K562 (cell line): ENCODE results near the gene USB1. TPM values are rescaled to one million over a fixed set of nuclear protein-coding genes. Genes with fewer than 3 reads are reported as not detected.
A peak's percentile ranks its signal among the peaks of the same experiment; 100 is the strongest.

Experiments
- ATAC-seq: fragments of 200-7000 bp; cut with Tn5 transposase; 3 replicates; pipeline ENCODE4 v1.9.1; 2020; ENCODE audit warnings: moderate library complexity
- BruUV-seq: library from RNA; stranded (reverse); fragments of 400-500 nt; replicated peaks from 2 replicates; lab custom pipeline; 2021; lab: Mats Ljungman, UMichigan
- CTCF ChIA-PET: fragments of 300-600 bp; formaldehyde crosslinking; extraction: SDS; loops from one replicate; lab custom pipeline; 2021; ENCODE audit warnings: low intra/inter-chr PET ratio; lab: Yijun Ruan, JAX
- POLR2A ChIA-PET: fragments of 300-600, 350-650 bp; sonication (Branson Sonifier 250); formaldehyde crosslinking; extraction: SDS; loops from one replicate; lab custom pipeline; 2021; ENCODE audit warnings: antibody characterized with exemption, inconsistent platforms; lab: Yijun Ruan, JAX
- DNase-seq, 4 experiments: peaks; one replicate each; pipeline versions ENCODE4 v3.0.0 to v3.0.0-alpha.2; 2011 to 2018; ENCODE audit warnings: low spot score in 3 of 4, mixed read lengths in 3 of 4; ENCODE audit errors: extremely low read depth in 1 of 4
- FAIRE-seq: peaks from 2 replicates; lab custom pipeline; 2011; peaks lifted over from hg19 to GRCh38; lab: Jason Lieb, UNC
- H2AFZ ChIP-seq: 2 replicates; pipeline ENCODE4 v1.6.0; 2011; ENCODE audit warnings: low read depth, low read length, control low read depth, inconsistent platforms
- H3K27ac ChIP-seq: fragments of 200-600 bp; 3 replicates; pipeline ENCODE4 v1.8.0; 2011; ENCODE audit warnings: low read depth, mild to moderate bottlenecking, control low read depth, inconsistent platforms, low read length, moderate library complexity, mixed read lengths; ENCODE audit errors: extremely low read depth
- H3K27me3 ChIP-seq, 2 experiments: fragments of 300-600 bp in 1 of 2; 2 replicates in 1 of 2; 3 replicates in 1 of 2; pipeline versions ENCODE4 v1.6.0 to v1.8.0; 2011; ENCODE audit warnings: inconsistent platforms in 2 of 2, low read length in 2 of 2, mild to moderate bottlenecking in 1 of 2, mixed read lengths in 1 of 2, moderate library complexity in 1 of 2; ENCODE audit not compliant: control insufficient read depth in 2 of 2, insufficient read depth in 2 of 2
- H3K36me3 ChIP-seq: fragments of 300-600 bp; 3 replicates; pipeline ENCODE4 v1.8.0; 2011; ENCODE audit warnings: mild to moderate bottlenecking, low read length, inconsistent platforms; ENCODE audit not compliant: control insufficient read depth, insufficient read depth
- H3K4me1 ChIP-seq, 2 experiments: fragments of 200-600 bp in 1 of 2; replicated peaks in 1 of 2; 2 replicates in 1 of 2; 3 replicates in 1 of 2; pipeline versions ENCODE4 v1.5.1 to v1.8.0; 2011; ENCODE audit warnings: inconsistent platforms in 2 of 2, low read length in 2 of 2, mild to moderate bottlenecking in 1 of 2, mixed read lengths in 1 of 2, moderate library complexity in 1 of 2; ENCODE audit not compliant: control insufficient read depth in 2 of 2, insufficient read depth in 2 of 2
- H3K4me2 ChIP-seq: 2 replicates; pipeline ENCODE4 v1.6.1; 2011; ENCODE audit warnings: low read length, control low read depth, inconsistent platforms, mixed read lengths; ENCODE audit not compliant: insufficient read depth
- H3K4me3 ChIP-seq: fragments of 200-600 bp; sonication (generic), shearing (Covaris generic); 2 replicates; pipeline ENCODE4 v1.5.1; 2016; ENCODE audit warnings: control low read depth, inconsistent platforms
- H3K79me2 ChIP-seq: fragments of 200-600 bp; 3 replicates; pipeline ENCODE4 v1.8.0; 2011; ENCODE audit warnings: low read length, inconsistent platforms; ENCODE audit not compliant: control insufficient read depth, insufficient read depth
- H3K9ac ChIP-seq, 2 experiments: 2 replicates each; pipeline versions ENCODE4 v1.6.0 to v1.6.1; 2011; ENCODE audit warnings: low read depth in 2 of 2, low read length in 2 of 2, control low read depth in 1 of 2, inconsistent platforms in 1 of 2, mild to moderate bottlenecking in 1 of 2, mixed read lengths in 1 of 2; ENCODE audit not compliant: insufficient read depth in 1 of 2
- H3K9me1 ChIP-seq: one replicate; pipeline ENCODE4 v1.6.0; 2011; ENCODE audit warnings: inconsistent platforms, mild to moderate bottlenecking, low read length, moderate library complexity; ENCODE audit not compliant: control insufficient read depth, insufficient read depth
- H3K9me3 ChIP-seq: replicated peaks from 2 replicates; pipeline ENCODE4 v1.5.1; 2011; ENCODE audit warnings: low read depth, low read length, inconsistent platforms; ENCODE audit not compliant: control insufficient read depth, insufficient read depth
- H4K20me1 ChIP-seq: replicated peaks from 2 replicates; pipeline ENCODE4 v1.6.1; 2011; ENCODE audit warnings: low read length, inconsistent platforms, mixed read lengths; ENCODE audit not compliant: control insufficient read depth, insufficient read depth
- CBX3 ChIP-seq, 2 experiments: IDR thresholded peaks; 1 replicate in 1 of 2; 2 replicates in 1 of 2; pipeline ENCODE4 v1.6.1; 2012; ENCODE audit warnings: inconsistent platforms in 2 of 2, low read length in 2 of 2, borderline replicate concordance in 1 of 2, control low read depth in 1 of 2
- RCOR1 ChIP-seq, 2 experiments: IDR thresholded peaks; 2 replicates each; pipeline ENCODE4 v1.6.1; 2012; ENCODE audit warnings: low read depth in 2 of 2, low read length in 2 of 2, borderline replicate concordance in 1 of 2, improper control_type of control experiment in 1 of 2
- VEZF1 ChIP-seq: fragments of 200-800 bp; sonication (Bioruptor generic); IDR thresholded peaks from 2 replicates; pipeline ENCODE4 v1.6.1; 2017; ENCODE audit warnings: missing genetic modification characterization, missing compliant biosample characterization
- ZBTB1 ChIP-seq: sonication (generic); formaldehyde crosslinking; IDR thresholded peaks from 2 replicates; pipeline ENCODE4 v1.8.1; 2023; ENCODE audit warnings: missing genetic modification reagents, low read depth, mild to moderate bottlenecking, borderline replicate concordance
- WGBS: fragments of 100-300 bp; shearing (Covaris generic); methylation state at CpG from one replicate; pipeline ENCODE4 v1.1.6; 2016; ENCODE audit warnings: low coverage, mixed read lengths; ENCODE audit not compliant: insufficient coverage; ENCODE audit errors: missing lambda C conversion rate; 5-methylcytosine and 5-hydroxymethylcytosine counted together
- in situ Hi-C: fragments of 300-500 bp; cut with MboI; formaldehyde crosslinking; loops from 4 replicates; pipeline ENCODE4 v1.15.0; 2018; ENCODE audit warnings: inconsistent platforms, mixed read lengths
- intact Hi-C: fragments of 100-400 bp; cut with micrococcal nuclease; formaldehyde crosslinking; loops from 2 replicates; pipeline ENCODE4 v1.14.2; 2022
- polyA plus RNA-seq, 8 experiments: library from polyadenylated mRNA; depleted of rRNA in 4 of 8; stranded (reverse) in 5 of 8; unstranded in 3 of 8; fragments of >200 nt; fragmentation: Nextera tagmentation in 2 of 8; fragmentation: Illumina TruSeq in 1 of 8; extraction: Ambion mirVana in 2 of 8; extraction: Trizol in 1 of 8; gene quantifications; 2 replicates each; pipeline versions ENCODE4 v1.2.1 to v1.2.3, GENCODE V29; 2011 to 2014; ENCODE audit warnings: inconsistent platforms in 1 of 8, missing spikeins in 1 of 8
- total RNA-seq, 7 experiments: library from RNA; depleted of rRNA in 6 of 7; stranded (reverse); fragments of >200 nt in 6 of 7; fragmentation: Illumina TruSeq in 2 of 7; extraction: Trizol in 2 of 7; gene quantifications; 2 replicates each; pipeline versions ENCODE4 v1.2.1 to v1.2.3, GENCODE V29; 2011 to 2021; ENCODE audit warnings: low replicate concordance in 1 of 7

Gene USB1
- total and polyA plus RNA-seq, 9 of the 15 experiments (the other 6 are each of a cell fraction or from before 2014, with no cell fraction given): 11.6 to 73.6 (median 19.4) TPM

- WGBS: 42% methylated on average over 19 of the region's 19 CpGs
- peak overlapping the region in 1 of 2 experiments; percentile 32; a peak in 1 of 4 replicates for H3K9ac ChIP-seq
- in situ Hi-C loops: no loop called here
- ChIA-PET POLR2A (interaction anchor here (0.6 to 0.7 kb wide), 2 partner anchors 26 to 321 kb away, joined by 3 read pairs; no protein-coding TSS in a partner anchor), CTCF (interaction anchor here (0.5 to 0.7 kb wide), 2 partner anchors 707 to 753 kb away, joined by 3 read pairs; no protein-coding TSS in a partner anchor)
- no peaks in the 10 kb centered on the region for H3K9me1 ChIP-seq
- FAIRE-seq: no peak
- no peaks in the 10 kb centered on the region for H3K79me2 ChIP-seq
- intact Hi-C loops: no loop called here
- no peaks in the 10 kb centered on the region for H4K20me1 ChIP-seq
- no peak for TF ChIP-seq CBX3 (IDR thresholded peaks at IDR 0.05; ENCODE audit: borderline replicate concordance in 1 of 2, low read length in 2 of 2)
- peak; percentile 80 for TF ChIP-seq VEZF1
- peak in 1 of 2 experiments; percentile 66; a peak in 2 of 4 replicates for TF ChIP-seq RCOR1 (IDR thresholded peaks at IDR 0.05; ENCODE audit: borderline replicate concordance in 1 of 2, low read depth in 2 of 2, low read length in 2 of 2)
- TF ChIP-seq ZBTB1 (CRISPR knock-in tag): no peak
- H3K27ac ChIP-seq: no peak overlapping the region
- no peak overlapping the region for H3K4me2 ChIP-seq
- ATAC-seq: peak; percentile 49
- peak; percentile 40 to 80 (median 60) for DNase-seq
- H3K27me3 ChIP-seq: no peaks in the 10 kb centered on the region
- no peaks in the 10 kb centered on the region for H3K9me3 ChIP-seq
- H2AFZ ChIP-seq: no peak overlapping the region
- no TSS peak for BruUV-seq
- H3K4me3 ChIP-seq: no peak overlapping the region
- H3K36me3 ChIP-seq: peaks cover 14% of the 10 kb centered on the region; the same call in 1 of the 3 replicates
- peaks cover 0 to 35% of the 10 kb centered on the region in 2 experiments; a peak in 3 of 5 replicates for H3K4me1 ChIP-seq
Observed at GRCh38 chr16:58047557-58048348, 46.5 kb downstream of the USB1 start.
